ENCODE results near the gene ADGRF3. TPM values are rescaled to one million over a fixed set of nuclear protein-coding genes. Genes with fewer than 3 reads are reported as not detected.

The ADGRF3 gene
- total and polyA plus RNA-seq, 2 of the 13 experiments (the other 11 are each of a cell fraction or from before 2014, with no cell fraction given) = 0.40 to 1.5 TPM

DNA sequence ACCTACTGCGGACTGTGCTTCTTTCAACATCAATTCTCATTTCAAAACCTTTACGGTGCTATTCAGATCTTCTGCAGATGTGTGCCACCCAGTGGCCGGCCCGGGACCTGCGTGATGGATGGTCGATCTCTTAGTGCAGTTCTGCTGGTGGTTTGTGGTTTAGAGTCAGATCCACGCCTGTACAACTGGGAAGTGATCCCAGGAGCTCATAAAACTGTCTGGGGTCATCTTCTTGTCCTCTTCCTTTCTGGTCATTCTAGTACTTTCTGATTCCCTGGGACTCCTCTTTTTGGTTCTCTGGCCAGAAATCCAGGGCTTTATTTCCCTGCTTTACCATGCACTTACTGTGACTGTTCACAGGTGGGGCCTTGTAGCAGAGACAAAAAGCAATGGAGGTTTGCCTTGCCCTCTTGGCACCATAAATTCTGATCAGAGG lies 16.5 kb downstream of the ADGRF3 start (continued):
- TF ChIP-seq ZNF33A (CRISPR knock-in tag; IDR thresholded peaks at IDR 0.05; ENCODE audit: borderline replicate concordance) (no peak), ZNF562 (CRISPR knock-in tag; IDR thresholded peaks at IDR 0.05; ENCODE audit: borderline replicate concordance) (no peak), ZBTB7B (CRISPR knock-in tag; IDR thresholded peaks at IDR 0.05) (0 out of 2 replicates have a peak, but pooled peaks have one; percentile 41), MAFF (IDR thresholded peaks at IDR 0.05; ENCODE audit: low read depth, low read length) (no peak), DDIT3 (CRISPR knock-in tag; IDR thresholded peaks at IDR 0.05) (no peak), MXI1 (IDR thresholded peaks at IDR 0.05; ENCODE audit: borderline replicate concordance, low read depth, low read length) (0 out of 3 replicates have a peak, but pooled peaks have one; percentile 33), KLF16 (CRISPR knock-in tag; IDR thresholded peaks at IDR 0.05) (peak in 1 of 2 experiments; percentile 62; a peak in 1 of 4 replicates), SPEN (CRISPR knock-in tag; IDR thresholded peaks at IDR 0.05; ENCODE audit: low read depth) (no peak), TAF15 (IDR thresholded peaks at IDR 0.05; ENCODE audit: low read depth, low read length, poor library complexity, severe bottlenecking) (no peak), ZBTB21 (CRISPR knock-in tag; IDR thresholded peaks at IDR 0.05) (no peak), ARNT2 (CRISPR knock-in tag; IDR thresholded peaks at IDR 0.05; ENCODE audit: low read depth) (no peak), KDM4B (CRISPR knock-in tag; IDR thresholded peaks at IDR 0.05) (peak; percentile 69; the same call in 1 of the 2 replicates), NCOA5 (CRISPR knock-in tag; IDR thresholded peaks at IDR 0.05) (no peak), CEBPB (IDR thresholded peaks at IDR 0.05; ENCODE audit: borderline replicate concordance, low read depth, low read length) (peak; percentile 32; the same call in 1 of the 2 replicates), ZNF660 (CRISPR knock-in tag; IDR thresholded peaks at IDR 0.05; ENCODE audit: borderline replicate concordance, low read depth) (no peak), ZNF264 (CRISPR knock-in tag; IDR thresholded peaks at IDR 0.05) (no peak)
- TF ChIP-seq, protein P1, sequence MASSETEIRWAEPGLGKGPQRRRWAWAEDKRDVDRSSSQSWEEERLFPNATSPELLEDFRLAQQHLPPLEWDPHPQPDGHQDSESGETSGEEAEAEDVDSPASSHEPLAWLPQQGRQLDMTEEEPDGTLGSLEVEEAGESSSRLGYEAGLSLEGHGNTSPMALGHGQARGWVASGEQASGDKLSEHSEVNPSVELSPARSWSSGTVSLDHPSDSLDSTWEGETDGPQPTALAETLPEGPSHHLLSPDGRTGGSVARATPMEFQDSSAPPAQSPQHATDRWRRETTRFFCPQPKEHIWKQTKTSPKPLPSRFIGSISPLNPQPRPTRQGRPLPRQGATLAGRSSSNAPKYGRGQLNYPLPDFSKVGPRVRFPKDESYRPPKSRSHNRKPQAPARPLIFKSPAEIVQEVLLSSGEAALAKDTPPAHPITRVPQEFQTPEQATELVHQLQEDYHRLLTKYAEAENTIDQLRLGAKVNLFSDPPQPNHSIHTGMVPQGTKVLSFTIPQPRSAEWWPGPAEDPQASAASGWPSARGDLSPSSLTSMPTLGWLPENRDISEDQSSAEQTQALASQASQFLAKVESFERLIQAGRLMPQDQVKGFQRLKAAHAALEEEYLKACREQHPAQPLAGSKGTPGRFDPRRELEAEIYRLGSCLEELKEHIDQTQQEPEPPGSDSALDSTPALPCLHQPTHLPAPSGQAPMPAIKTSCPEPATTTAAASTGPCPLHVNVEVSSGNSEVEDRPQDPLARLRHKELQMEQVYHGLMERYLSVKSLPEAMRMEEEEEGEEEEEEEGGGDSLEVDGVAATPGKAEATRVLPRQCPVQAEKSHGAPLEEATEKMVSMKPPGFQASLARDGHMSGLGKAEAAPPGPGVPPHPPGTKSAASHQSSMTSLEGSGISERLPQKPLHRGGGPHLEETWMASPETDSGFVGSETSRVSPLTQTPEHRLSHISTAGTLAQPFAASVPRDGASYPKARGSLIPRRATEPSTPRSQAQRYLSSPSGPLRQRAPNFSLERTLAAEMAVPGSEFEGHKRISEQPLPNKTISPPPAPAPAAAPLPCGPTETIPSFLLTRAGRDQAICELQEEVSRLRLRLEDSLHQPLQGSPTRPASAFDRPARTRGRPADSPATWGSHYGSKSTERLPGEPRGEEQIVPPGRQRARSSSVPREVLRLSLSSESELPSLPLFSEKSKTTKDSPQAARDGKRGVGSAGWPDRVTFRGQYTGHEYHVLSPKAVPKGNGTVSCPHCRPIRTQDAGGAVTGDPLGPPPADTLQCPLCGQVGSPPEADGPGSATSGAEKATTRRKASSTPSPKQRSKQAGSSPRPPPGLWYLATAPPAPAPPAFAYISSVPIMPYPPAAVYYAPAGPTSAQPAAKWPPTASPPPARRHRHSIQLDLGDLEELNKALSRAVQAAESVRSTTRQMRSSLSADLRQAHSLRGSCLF (CRISPR knock-in tag; IDR thresholded peaks at IDR 0.05; ENCODE audit: borderline replicate concordance) = no peak
- TF ChIP-seq, protein P2, sequence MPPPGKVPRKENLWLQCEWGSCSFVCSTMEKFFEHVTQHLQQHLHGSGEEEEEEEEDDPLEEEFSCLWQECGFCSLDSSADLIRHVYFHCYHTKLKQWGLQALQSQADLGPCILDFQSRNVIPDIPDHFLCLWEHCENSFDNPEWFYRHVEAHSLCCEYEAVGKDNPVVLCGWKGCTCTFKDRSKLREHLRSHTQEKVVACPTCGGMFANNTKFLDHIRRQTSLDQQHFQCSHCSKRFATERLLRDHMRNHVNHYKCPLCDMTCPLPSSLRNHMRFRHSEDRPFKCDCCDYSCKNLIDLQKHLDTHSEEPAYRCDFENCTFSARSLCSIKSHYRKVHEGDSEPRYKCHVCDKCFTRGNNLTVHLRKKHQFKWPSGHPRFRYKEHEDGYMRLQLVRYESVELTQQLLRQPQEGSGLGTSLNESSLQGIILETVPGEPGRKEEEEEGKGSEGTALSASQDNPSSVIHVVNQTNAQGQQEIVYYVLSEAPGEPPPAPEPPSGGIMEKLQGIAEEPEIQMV (CRISPR knock-in tag; IDR thresholded peaks at IDR 0.05; ENCODE audit: low read depth) = no peak
